Fibroblast of mammary gland (primary cell): Measurements from ENCODE around the gene PCDHB10.
A peak's percentile ranks its signal among the peaks of the same experiment; 100 is the strongest.
"Not testable (repeated sequence)": the region's sequence is repeated elsewhere in the genome, so short reads cannot be mapped to it uniquely, and the experiment has no call there.

ENCODE experiments used
- DNase-seq: peaks from one replicate; pipeline ENCODE4 v3.0.0-alpha.2; 2010; ENCODE audit warnings: low read depth
- H3K4me3 ChIP-seq: 2 replicates; pipeline ENCODE4 v1.5.1; 2011; ENCODE audit warnings: low read depth, mild to moderate bottlenecking, low read length, moderate library complexity; ENCODE audit not compliant: control insufficient read depth
- CTCF ChIP-seq: conservative IDR thresholded peaks from 2 replicates; pipeline ENCODE4 v1.5.1; 2011; ENCODE audit warnings: low read depth, low read length, inconsistent platforms; ENCODE audit not compliant: control insufficient read depth, insufficient read depth

PCDHB10 gene

GRCh38 chr5:141192110-141192725 is at the start of gene PCDHB10:
Gene PCDHB10 (plus strand): TSS chr5:141192353. CDS start chr5:141192553, 200 bp downstream.
- H3K4me3 ChIP-seq = no peak within 1 kb of the TSS
- peak; percentile 35 for TF ChIP-seq CTCF
- DNase-seq = peak; percentile 8

GRCh38 chr5:141149812-141150211 is 42.3 kb upstream of the PCDHB10 start, which contains the start of gene PCDHB6:
Gene PCDHB6 (plus strand): TSS chr5:141150057. CDS start chr5:141150258, 201 bp downstream.
- TF ChIP-seq CTCF = peak; percentile 14
- H3K4me3 ChIP-seq = no peak within 1 kb of the TSS
- peak; percentile 6 for DNase-seq

- no peak overlapping the region for H3K4me3 ChIP-seq
- DNase-seq = no peak
- no peak for TF ChIP-seq CTCF
These were observed 41.7 kb upstream of the PCDHB10 start for GRCh38 chr5:141150224-141150992.

DNA sequence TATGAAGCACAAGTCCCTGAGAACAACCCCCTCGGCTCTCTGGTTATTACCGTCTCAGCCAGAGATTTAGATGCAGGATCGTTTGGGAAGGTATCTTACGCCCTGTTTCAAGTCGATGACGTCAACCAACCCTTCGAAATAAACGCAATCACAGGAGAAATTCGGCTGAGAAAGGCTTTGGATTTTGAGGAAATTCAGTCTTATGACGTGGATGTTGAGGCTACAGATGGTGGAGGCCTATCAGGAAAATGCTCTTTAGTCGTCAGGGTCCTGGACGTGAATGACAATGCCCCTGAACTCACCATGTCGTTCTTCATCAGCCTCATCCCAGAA is 41.2 kb upstream of the PCDHB10 start:
- TF ChIP-seq CTCF = no peak
- H3K4me3 ChIP-seq = no peak overlapping the region
- DNase-seq = no peak

DNA sequence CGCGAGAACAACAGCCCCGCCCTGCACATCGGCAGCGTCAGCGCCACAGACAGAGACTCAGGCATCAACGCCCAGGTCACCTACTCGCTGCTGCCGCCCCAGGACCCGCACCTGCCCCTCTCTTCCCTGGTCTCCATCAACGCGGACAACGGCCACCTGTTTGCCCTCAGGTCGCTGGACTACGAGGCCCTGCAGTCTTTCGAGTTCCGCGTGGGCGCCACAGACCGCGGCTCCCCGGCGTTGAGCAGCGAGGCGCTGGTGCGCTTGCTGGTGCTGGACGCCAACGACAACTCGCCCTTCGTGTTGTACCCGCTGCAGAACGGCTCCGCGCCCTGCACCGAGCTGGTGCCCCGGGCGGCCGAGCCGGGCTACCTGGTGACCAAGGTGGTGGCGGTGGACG is 40.5 kb upstream of the PCDHB10 start:
- H3K4me3 ChIP-seq, DNase-seq: not testable (repeated sequence)

GRCh38 chr5:141152096-141152495 is 40.1 kb upstream of the PCDHB10 start:
- not testable (repeated sequence) for DNase-seq, H3K4me3 ChIP-seq

DNA sequence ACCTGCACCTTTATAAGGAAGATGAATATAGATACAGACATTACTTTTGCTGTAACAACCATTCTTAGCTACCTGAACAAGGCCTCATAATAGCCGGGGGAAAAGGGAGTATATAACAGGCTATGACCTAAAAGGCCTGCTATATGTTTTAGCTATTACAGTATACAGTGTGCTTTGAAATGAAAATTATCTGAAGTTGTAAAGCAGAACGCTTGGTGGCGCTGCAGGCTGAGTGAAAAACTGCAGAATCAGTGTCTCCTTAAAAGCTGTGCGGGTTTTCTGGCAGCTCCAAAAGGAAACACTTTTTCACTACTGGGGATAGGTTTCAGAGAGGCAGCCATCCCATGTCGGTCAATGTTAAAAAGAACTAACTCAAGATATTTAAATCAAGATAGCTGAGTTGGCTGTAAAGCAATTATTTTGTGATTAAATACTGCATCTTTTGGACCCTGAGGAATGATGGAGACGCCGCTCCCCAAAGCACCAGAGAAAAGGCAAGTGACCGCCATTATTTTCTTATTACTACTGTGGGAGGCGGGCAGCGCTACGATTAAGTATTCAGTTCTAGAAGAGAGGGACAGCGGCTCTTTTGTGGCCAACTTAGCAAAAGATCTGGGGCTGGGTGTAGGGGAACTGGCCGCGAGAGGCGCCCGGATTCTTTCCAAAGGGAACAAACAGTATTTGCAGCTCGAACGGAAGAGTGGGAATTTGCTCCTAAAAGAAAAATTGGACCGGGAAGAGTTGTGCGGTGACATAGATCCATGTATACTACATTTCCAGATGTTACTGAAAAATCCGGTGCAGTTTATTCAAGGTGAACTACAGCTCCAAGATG is 36.4 kb upstream of the PCDHB10 start:
- TF ChIP-seq CTCF = no peak
- no peak for DNase-seq
- no peak overlapping the region for H3K4me3 ChIP-seq

- H3K4me3 ChIP-seq, DNase-seq: not testable (repeated sequence)
These were observed 34.8 kb upstream of the PCDHB10 start for GRCh38 chr5:141157356-141157755.

GRCh38 chr5:141157901-141158300 is 34.3 kb upstream of the PCDHB10 start:
- not testable (repeated sequence) for H3K4me3 ChIP-seq, DNase-seq
